NCI-H446 treated with DMSO at 0.1 percent for 48 hours (cell line): Measurements from ENCODE around the gene SLC2A9.

Experiments used
- DNase-seq: peaks from one replicate; lab custom pipeline; 2025; lab: John Stamatoyannopoulos, UW

Gene SLC2A9

GRCh38 chr4:10019521-10020051, 1.7 kb downstream of the SLC2A9 start:
- no peak for DNase-seq

DNA sequence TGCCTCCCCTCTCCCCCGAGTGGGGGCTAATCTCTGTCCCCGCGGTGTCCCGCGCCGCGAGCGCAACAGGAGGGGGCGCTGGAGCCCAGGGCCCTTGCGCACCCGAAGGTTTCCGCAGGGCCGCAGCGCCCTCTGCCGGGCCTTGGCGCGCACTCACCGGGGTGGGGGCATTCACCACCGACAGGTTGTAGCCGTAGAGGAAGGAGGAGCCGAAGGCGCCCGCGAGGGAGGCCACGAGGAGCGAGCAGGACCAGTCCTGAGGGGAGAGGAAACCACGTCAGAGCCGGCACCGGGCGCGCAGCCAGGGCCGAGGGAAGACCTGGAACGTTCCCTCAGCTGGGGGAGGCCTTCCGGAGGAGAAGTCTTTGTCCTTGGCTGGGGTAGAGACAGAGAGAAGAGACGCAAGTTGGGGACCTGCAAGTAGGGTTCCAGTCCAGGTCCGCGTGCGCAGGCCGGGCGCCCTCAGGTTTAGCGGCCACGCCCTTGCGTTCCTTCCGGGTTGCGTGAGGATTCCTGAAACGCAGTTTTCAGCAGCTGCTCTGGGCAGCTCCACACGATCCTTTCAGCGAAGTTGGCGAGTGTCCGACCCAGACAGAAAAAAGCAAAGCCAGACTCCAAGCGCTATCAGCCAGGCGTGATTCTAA, 2.4 kb downstream of the SLC2A9 start:
- peak; percentile 72 for DNase-seq

DNA sequence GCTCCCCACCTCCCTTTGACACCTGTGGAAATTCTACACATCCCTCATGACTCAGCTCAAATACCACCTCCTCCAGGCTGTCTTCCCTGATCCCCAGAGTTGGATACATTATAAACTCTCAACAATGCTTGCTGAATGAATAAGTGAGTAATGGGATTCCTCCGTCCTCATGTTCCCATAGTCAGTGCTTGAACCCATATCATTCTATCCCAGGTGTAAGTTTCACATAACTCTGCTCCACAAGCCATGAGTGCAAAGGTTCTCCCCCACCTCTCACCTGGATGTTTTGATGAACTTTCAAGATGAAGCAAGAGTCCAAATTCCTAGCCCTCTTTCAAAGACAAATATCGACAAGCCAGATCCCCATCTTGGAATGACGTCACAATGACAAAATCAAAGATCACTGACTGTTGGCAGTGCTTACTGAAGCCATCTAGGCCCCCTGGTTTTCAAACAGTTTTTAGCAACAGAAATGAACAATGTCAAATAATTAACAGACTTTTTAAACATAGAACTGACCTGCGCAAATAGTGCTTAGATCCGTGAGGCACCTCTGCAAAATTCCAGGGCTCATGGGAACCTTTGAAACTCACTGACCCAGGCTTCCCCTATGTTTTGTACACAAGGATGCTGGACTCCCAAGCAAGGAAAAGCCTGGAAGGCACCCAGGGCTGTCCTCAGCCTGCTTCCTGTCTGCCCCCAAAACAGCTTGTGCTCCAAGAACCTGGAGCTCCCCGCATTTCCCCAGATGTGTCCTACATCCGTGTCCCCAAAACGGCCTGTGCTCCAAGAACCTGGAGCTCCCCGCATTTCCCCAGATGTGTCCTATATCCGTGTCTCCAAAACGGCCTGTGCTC, 4.0 kb downstream of the SLC2A9 start:
- DNase-seq: no peak

DNA sequence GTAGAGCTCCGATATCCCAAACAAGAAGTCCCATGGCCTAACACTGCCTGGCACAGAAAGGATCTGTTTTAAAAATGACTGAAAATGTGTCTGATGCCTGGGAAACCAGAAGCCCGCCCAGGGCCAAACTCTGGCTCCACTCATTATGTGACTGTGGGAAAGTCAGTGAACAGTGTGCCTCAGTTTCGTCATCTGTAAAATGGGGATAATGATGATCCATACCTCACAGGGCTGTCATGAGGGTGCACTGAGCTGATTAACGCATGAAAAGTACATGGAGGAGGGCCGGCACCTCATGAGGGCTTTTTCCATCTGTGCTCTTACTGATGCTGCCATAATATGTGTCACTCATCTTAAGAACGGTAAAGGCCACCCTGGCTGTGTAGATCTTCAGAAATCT, 5.1 kb downstream of the SLC2A9 start:
- no peak for DNase-seq

- no peak for DNase-seq
Observed at GRCh38 chr4:10015140-10015753, 6.0 kb downstream of the SLC2A9 start.

DNA sequence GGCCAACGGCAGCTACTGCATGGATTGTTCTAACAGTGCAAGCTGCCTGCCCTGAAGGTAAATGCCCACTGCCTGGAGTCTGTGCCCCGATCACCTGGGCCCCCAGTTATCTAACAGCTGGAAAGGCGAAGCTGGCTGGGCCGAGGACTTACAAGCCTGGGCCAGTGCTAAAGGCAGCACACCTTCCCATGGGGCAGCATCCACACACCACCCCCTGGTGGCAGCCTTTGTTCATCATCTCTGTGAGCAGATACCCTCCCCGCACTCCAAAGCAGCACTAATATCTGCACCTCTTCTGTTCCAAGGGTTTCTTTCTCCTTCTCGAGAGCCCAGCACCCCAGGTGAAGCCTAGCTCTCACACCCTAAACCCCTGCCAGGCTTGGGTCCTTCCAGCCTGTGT, 7.6 kb downstream of the SLC2A9 start:
- DNase-seq: no peak

- DNase-seq: no peak
Observed at GRCh38 chr4:10011885-10012284, 9.4 kb downstream of the SLC2A9 start.

- no peak for DNase-seq
Observed at GRCh38 chr4:10011277-10011676, 10.0 kb downstream of the SLC2A9 start.

DNA sequence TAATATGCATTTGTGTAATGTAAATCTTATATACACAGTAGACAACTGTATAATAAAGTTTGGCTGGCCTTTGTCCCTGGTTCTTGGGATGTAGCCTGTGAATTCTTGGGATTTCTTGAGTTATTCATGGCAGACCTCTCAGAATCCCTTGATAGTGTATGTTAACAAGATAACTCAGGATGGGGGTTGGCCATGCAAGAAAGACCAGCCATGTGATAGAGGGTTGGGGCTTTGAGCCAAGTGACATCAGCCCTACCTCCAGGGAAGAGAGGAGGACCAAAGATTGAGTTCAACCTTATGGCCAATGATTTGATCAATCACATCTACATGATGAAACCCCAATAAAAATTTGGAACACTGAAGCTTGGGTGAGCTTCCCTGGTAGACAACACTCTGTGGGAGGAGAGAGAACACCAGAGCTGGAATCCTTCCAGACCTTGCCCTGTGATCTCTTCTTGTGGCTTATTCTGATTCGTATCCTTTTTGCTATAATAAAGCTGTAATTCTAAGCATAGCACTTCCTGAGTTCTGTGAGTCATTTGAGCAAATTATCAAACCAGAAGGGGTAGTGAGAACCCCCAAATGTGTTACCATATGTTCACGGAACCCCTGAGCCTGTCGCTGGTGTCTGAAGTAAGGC, 11.3 kb downstream of the SLC2A9 start:
- DNase-seq: no peak

DNA sequence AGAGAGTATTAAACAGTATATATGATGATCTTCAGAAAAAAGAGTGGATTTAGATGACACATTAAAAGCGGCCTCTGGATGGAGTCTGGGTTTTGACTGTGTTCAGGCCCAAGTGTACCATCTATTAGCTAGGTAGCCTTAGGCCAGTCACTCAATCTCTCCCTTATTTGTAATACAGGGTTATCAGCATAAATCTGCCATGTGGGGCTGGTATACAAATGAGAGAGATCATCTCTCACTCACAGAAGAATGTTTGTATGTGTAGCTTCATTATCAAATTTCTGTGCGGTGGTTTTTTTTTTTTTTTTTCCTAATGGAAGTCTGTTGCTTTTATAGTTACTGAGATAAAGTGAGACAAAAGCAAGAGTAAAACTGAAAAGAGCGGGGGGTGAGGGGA, 12.7 kb downstream of the SLC2A9 start:
- no peak for DNase-seq

DNA sequence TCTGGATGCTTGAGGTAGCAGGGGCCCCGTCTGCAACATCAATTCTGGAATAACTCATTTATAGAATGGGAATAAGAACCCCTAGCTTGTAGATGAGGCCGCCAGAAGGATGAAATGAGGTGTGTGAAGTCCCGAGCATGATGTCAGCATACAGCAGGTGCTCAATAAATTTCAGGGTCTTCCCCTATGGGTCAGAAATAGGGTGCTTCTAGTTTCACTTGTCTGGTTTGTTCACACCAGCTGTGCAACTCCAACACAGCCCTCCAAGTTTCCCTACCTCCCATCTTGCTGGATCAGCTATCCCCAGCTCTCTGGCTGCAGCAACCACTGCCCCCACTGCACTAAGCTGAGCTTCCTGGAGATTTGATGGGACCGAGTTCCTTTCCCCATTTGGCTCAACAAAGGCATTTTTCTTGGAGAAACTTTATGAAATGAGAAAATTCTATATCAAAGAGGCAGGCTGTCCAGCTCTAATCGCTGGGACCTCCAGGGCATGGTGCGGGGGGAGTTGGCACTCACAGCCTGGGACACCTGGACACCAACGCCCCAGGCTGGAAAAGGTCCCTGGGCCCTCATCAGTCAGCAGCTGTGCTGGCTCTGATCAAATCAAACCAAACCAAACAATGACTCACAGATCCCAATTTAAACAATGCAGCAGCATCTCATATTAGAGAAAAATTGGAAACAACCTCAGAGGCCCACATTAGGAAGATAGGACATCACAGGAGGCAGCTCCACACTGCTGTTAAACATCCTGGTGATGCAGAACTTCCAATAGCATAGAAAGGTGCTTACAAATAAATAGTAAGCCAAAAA, 13.3 kb downstream of the SLC2A9 start:
- DNase-seq: peak; percentile 5

DNA sequence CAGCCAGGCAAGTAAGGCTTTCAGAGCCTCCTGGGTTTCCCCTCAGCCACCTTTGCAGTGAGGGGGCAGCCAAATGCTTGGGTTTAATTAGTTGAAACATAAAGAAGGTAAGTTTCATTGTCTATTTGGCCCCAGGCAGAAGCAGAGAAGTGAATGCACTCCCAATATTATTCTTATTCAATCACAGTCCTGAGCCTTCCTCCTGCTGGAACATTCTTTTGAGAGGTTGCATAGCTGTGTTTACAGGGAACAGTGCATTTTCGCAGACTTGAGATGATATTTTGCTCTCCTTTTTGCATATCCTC, 13.9 kb downstream of the SLC2A9 start:
- DNase-seq: no peak

GRCh38 chr4:10006601-10007435, 14.5 kb downstream of the SLC2A9 start:
- no peak for DNase-seq

- no peak for DNase-seq
Observed at GRCh38 chr4:10006231-10006600, 15.1 kb downstream of the SLC2A9 start.

DNA sequence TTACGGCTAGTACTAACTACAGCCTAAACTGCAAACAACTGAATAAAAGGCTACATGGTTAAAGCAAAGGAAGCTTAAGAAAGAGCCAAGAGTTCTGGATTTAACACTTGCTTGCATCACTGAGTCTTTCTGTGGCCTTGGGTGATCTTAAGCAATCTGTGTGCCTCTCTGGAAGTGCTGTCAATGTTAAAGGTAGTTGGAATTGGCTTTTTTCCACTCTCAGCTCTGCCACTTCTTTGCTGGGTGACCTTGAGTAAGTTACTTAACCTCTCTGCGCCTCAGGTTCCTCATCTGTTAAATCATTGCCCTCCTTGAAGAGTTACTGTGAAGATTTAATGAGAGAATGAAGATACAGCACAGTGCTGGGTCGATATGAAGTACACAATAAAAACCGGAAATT, 15.7 kb downstream of the SLC2A9 start:
- no peak for DNase-seq

DNA sequence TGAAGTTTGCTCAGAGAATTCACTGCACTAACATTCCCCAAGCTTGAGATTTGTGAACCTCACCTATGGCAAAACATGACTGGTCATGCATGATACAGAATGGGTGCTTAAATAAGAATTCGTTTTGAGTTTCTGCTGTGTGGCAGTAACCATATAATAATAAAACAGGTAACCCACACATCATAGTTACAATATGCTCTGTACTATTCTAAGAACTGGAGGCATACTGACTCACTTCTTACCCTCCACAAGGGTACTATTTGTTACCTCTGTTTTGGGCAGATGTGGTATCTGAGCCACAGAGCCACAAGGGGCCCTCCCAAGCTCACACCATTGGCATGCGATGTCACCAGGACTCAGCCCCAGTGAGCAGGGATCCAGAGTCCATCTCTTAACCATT, 17.6 kb downstream of the SLC2A9 start:
- DNase-seq: no peak

DNA sequence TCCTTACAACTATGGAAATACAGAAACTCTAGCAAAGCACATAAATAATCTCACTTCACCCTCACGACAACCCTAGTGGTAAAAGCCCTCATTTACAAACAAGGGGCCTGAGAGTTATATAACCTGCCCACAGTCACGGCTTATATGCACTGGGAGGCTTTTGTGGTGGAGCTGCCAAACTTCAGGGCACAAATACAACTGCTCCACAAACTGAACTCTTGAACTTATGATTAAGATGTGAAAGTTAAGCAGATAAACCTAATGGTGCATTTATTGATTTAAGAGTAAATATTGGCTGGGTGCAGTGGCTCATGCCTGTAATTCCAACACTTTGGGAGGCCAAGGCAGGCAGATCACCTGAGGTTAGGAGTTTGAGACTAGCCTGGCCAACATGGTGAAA, 19.0 kb downstream of the SLC2A9 start:
- no peak for DNase-seq

DNA sequence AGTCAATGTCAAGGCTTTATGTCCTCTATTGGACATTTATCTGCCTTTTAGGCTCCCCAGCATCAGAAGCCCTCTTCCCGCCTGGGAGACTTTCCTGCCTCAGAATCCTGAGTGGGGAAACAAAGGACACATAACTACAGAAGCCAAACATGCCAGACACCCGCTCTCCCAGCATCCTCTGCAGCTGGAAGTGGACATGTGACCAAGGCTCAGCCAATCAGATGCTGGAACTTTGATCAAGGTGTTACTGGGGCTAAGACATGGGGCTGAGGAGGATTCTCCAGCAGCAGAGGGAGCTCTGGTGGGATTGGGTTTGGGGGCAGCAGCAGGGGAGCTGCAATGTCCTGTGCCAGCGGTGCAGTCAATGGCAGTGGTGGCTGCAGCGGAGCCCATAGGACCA, 19.5 kb downstream of the SLC2A9 start:
- no peak for DNase-seq

DNA sequence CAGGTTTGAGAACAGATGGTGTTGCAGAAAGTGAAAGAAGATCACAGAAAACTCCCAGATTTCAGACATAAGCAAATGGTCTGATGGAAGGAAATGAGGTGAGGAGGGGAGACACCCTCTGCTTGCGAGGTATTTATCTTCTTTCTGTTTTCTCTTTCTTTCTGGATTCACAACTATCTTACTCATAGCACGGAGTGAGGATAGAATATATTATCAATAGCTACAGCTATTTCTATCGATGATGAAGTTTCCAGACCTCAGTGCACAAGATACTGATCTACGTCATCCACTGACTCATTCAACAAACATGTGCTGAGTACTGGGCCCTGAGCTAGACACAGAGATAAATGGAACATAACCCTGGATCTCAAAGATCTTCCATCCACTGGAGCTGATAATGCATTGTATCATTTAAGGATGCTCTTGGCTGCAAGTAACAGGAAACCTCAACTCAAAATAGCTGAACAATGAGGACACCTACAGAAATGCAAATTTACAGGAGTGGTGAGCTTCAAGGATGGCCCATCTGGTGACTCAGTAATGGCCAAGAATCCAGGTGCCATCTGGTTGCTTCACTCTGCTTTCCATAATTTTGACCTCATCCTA, 21.2 kb downstream of the SLC2A9 start:
- DNase-seq: peak; percentile 31

- no peak for DNase-seq
Observed at GRCh38 chr4:9997886-9998285, 23.4 kb downstream of the SLC2A9 start.
